NT2/D1 (cell line): ENCODE results near the gene NELL2.

Experiments
- SUZ12 ChIP-seq: IDR thresholded peaks from 2 replicates; pipeline ENCODE4 v1.6.1; 2011; ENCODE audit not compliant: insufficient read length, insufficient read depth; ENCODE audit errors: extremely low read depth
- YY1 ChIP-seq: IDR thresholded peaks from 2 replicates; pipeline ENCODE4 v1.6.1; 2011; ENCODE audit not compliant: insufficient read length, insufficient read depth
- ZNF274 ChIP-seq: IDR thresholded peaks from 2 replicates; pipeline ENCODE4 v1.6.1; 2011; ENCODE audit warnings: mild to moderate bottlenecking, low read depth, low read length

GRCh38 chr12:44504799-44505198 is 371.3 kb downstream of the NELL2 start:
- TF ChIP-seq ZNF274 (no peak), SUZ12 (no peak), YY1 (no peak)
